K562 (cell line): ENCODE data around the gene DOCK1.

ENCODE experiments used
- BRD9 ChIP-seq: fragments of 450-650 bp; IDR thresholded peaks from 2 replicates; pipeline ENCODE4 v1.6.1; 2018; ENCODE audit warnings: low read depth; ENCODE audit not compliant: partially characterized antibody
- COPS2 ChIP-seq: fragments of 450-650 bp; conservative IDR thresholded peaks from 2 replicates; pipeline ENCODE4 v1.6.1; 2016; ENCODE audit warnings: mild to moderate bottlenecking, moderate library complexity
- CTCF ChIP-seq, 3 experiments: IDR thresholded peaks in 2 of 3; conservative IDR thresholded peaks in 1 of 3; 2 replicates each; pipeline ENCODE4 v1.5.1; 2011 to 2012; ENCODE audit warnings: low read length in 3 of 3, mild to moderate bottlenecking in 3 of 3, control low read depth in 2 of 3, improper control_type of control experiment in 1 of 3, inconsistent platforms in 1 of 3, low read depth in 1 of 3, mixed read lengths in 1 of 3, moderate library complexity in 1 of 3; ENCODE audit not compliant: insufficient read depth in 2 of 3
- EZH2 ChIP-seq: IDR thresholded peaks from 2 replicates; pipeline ENCODE4 v1.6.1; 2012; ENCODE audit warnings: low read depth, mild to moderate bottlenecking, inconsistent platforms, low read length, borderline replicate concordance
- GABPA ChIP-seq: fragments of 200-800 bp; sonication (Bioruptor generic); conservative IDR thresholded peaks from 2 replicates; pipeline ENCODE4 v1.6.1; 2016; ENCODE audit warnings: low read depth, missing genetic modification characterization, missing compliant biosample characterization
- JUNB ChIP-seq: fragments of 450-650 bp; formaldehyde crosslinking; conservative IDR thresholded peaks from 2 replicates; pipeline ENCODE4 v1.4.0; 2020; ENCODE audit warnings: mild to moderate bottlenecking
- MLLT1 ChIP-seq, 2 experiments: fragments of 450-650 bp; IDR thresholded peaks; 2 replicates each; pipeline ENCODE4 v1.6.1; 2016
- POLR2A ChIP-seq: fragments of 450-650 bp; conservative IDR thresholded peaks from 2 replicates; pipeline ENCODE4 v1.6.1; 2016
- ZNF239 ChIP-seq: fragments of 250-450 bp; sonication (Bioruptor Pico); IDR thresholded peaks from 2 replicates; pipeline ENCODE4 v1.4.0; 2020; ENCODE audit warnings: mild to moderate bottlenecking
- ZNF644 ChIP-seq: fragments of 200-800 bp; sonication (Bioruptor generic); IDR thresholded peaks from 2 replicates; pipeline ENCODE4 v1.6.1; 2016; ENCODE audit warnings: low read depth, missing genetic modification characterization, missing compliant biosample characterization

GRCh38 chr10:127175357-127176110, 270.3 kb downstream of the DOCK1 start:
- TF ChIP-seq ZNF239: no peak
- no peak for TF ChIP-seq GABPA
- TF ChIP-seq EZH2: no peak
- TF ChIP-seq ZNF644 (tag): no peak
- TF ChIP-seq POLR2A: no peak
- no peak for TF ChIP-seq COPS2
- TF ChIP-seq MLLT1 (IDR thresholded peaks at IDR 0.05): no peak
- no peak for TF ChIP-seq BRD9
- TF ChIP-seq JUNB (CRISPR knock-in tag): no peak
- no peak for TF ChIP-seq CTCF (IDR thresholded peaks at IDR 0.05 in 2 of 3, conservative IDR thresholded peaks at IDR 0.05 in 1 of 3; ENCODE audit: insufficient read depth in 2 of 3, low read depth in 1 of 3, low read length in 3 of 3)
